Stimulated activated CD8-positive, alpha-beta memory T cell treated with anti-CD3 and anti-CD28 coated beads, Interleukin-4, amount 100 ng/mL, for 4 hours (primary cell): ENCODE data around the gene TEX30.
"Not testable (repeated sequence)": the region's sequence is repeated elsewhere in the genome, so short reads cannot be mapped to it uniquely, and the experiment has no call there.

Experiments used
- DNase-seq, 2 donors: peaks; one replicate each; pipeline ENCODE4 v3.0.0-alpha.2; 2020; ENCODE audit warnings: low read depth in 2 of 2, low spot score in 1 of 2

TEX30 gene

GRCh38 chr13:102773441-102774213 lies at the start of gene TEX30:
TSS of gene TEX30 (minus strand) at chr13:102773786. CDS start at chr13:102770026, 3,760 bp downstream.
- peak; percentile 67 to 72 for DNase-seq

GRCh38 chr13:102817907-102818306 lies 44.3 kb upstream of the TEX30 start:
- DNase-seq, result no peak

- DNase-seq, result no peak
These were observed 43.7 kb upstream of the TEX30 start for GRCh38 chr13:102817241-102817640.

- DNase-seq, result no peak
These were observed 43.1 kb upstream of the TEX30 start for GRCh38 chr13:102816708-102817107.

GRCh38 chr13:102815788-102816187 lies 42.2 kb upstream of the TEX30 start:
- no peak for DNase-seq

GRCh38 chr13:102814793-102815192 lies 41.2 kb upstream of the TEX30 start:
- no peak for DNase-seq

GRCh38 chr13:102814025-102814607 lies 40.5 kb upstream of the TEX30 start:
- no peak for DNase-seq

- DNase-seq, result no peak
These were observed 39.2 kb upstream of the TEX30 start for GRCh38 chr13:102812611-102813287.

- DNase-seq, result no peak
These were observed 34.1 kb upstream of the TEX30 start for GRCh38 chr13:102807699-102808098.

- no peak for DNase-seq
These were observed 32.1 kb upstream of the TEX30 start for GRCh38 chr13:102805680-102806079.

GRCh38 chr13:102800145-102801041 lies 26.8 kb upstream of the TEX30 start:
- peak; percentile 65 to 72 for DNase-seq

GRCh38 chr13:102799426-102800144 lies 26.0 kb upstream of the TEX30 start:
- peak in 1 of 2 donors; percentile 1 for DNase-seq

- peak in 1 of 2 donors; percentile 34 for DNase-seq
These were observed 25.2 kb upstream of the TEX30 start, which contains the start of the genes BIVM and POGLUT2 for GRCh38 chr13:102798581-102799425. TSS of gene BIVM (plus strand) at chr13:102799119. CDS start at chr13:102807268, 8,149 bp downstream. TSS of gene POGLUT2 (minus strand) at chr13:102798976. CDS start at chr13:102798670, 306 bp downstream.

- DNase-seq, result no peak
These were observed 20.2 kb upstream of the TEX30 start for GRCh38 chr13:102793611-102794355.

- no peak for DNase-seq
These were observed 18.8 kb upstream of the TEX30 start for GRCh38 chr13:102792396-102792795.

GRCh38 chr13:102788683-102789082 lies 15.1 kb upstream of the TEX30 start:
- no peak for DNase-seq

GRCh38 chr13:102784483-102784882 lies 10.9 kb upstream of the TEX30 start:
- no peak for DNase-seq

GRCh38 chr13:102781591-102781990 lies 8.0 kb upstream of the TEX30 start:
- no peak for DNase-seq

- not testable (repeated sequence) for DNase-seq
These were observed 7.1 kb upstream of the TEX30 start for GRCh38 chr13:102780656-102781055.
